Measurements from ENCODE around the gene GLRB.

DNA sequence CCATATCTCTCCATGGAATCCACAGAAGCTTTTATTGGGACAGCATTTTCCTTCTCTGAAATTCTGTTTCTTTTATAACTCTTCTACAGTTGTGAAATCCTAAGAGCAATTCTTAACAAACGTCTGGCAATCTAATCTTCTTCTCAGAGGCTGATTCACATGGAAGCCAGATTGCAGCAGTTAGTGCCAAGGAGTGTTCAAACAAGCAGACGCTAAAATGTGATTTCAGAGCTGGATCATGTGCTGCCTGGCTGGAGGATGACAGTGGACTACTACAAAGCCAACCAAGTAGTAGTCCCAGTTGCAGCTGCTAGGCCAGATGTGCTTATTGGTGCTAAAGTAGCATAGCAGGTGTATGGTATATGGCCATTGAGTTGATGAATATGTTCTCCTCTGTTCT lies 27.7 kb upstream of the GLRB start:
- TF ChIP-seq, protein P1, sequence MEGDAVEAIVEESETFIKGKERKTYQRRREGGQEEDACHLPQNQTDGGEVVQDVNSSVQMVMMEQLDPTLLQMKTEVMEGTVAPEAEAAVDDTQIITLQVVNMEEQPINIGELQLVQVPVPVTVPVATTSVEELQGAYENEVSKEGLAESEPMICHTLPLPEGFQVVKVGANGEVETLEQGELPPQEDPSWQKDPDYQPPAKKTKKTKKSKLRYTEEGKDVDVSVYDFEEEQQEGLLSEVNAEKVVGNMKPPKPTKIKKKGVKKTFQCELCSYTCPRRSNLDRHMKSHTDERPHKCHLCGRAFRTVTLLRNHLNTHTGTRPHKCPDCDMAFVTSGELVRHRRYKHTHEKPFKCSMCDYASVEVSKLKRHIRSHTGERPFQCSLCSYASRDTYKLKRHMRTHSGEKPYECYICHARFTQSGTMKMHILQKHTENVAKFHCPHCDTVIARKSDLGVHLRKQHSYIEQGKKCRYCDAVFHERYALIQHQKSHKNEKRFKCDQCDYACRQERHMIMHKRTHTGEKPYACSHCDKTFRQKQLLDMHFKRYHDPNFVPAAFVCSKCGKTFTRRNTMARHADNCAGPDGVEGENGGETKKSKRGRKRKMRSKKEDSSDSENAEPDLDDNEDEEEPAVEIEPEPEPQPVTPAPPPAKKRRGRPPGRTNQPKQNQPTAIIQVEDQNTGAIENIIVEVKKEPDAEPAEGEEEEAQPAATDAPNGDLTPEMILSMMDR (conservative IDR thresholded peaks at IDR 0.05 in 1 of 2, IDR thresholded peaks at IDR 0.05 in 1 of 2; ENCODE audit: extremely low read depth in 1 of 2, insufficient read depth in 1 of 2, low read depth in 1 of 2, low read length in 2 of 2) = no peak
- no peak for TF ChIP-seq EZH2 (IDR thresholded peaks at IDR 0.05; ENCODE audit: borderline replicate concordance, low read length)

Data from mammary epithelial cell (primary cell).